B cell (primary cell): ENCODE data around the gene BACH2. TPM values are rescaled to one million over a fixed set of nuclear protein-coding genes. Genes with fewer than 3 reads are reported as not detected.

Experiments used
- ATAC-seq: fragments of 200-7000 bp; cut with Tn5 transposase; one replicate; pipeline ENCODE4 v1.10.0; 2021; ENCODE audit warnings: low read depth, mild to moderate bottlenecking, moderate number of reproducible peaks, moderate library complexity
- CTCF ChIA-PET: fragments of 350-600 bp; sonication (Branson Sonifier 250); formaldehyde crosslinking; loops from one replicate; lab custom pipeline; 2021; ENCODE audit warnings: antibody characterized with exemption, inconsistent platforms; lab: Charles Lee
- POLR2A ChIA-PET: fragments of 350-600 bp; sonication (Branson Sonifier 250); formaldehyde crosslinking; loops from one replicate; lab custom pipeline; 2021; ENCODE audit warnings: antibody characterized with exemption; lab: Charles Lee
- DNase-seq: peaks from one replicate; pipeline ENCODE4 v3.0.0; 2013
- H2AFZ ChIP-seq: 2 replicates; pipeline ENCODE4 v1.6.1; 2012; ENCODE audit warnings: mild to moderate bottlenecking, low read depth, low read length; ENCODE audit not compliant: insufficient read depth, poor library complexity, severe bottlenecking
- H3K27ac ChIP-seq, 2 donors: 1 replicate in 1 of 2; 2 replicates in 1 of 2; pipeline ENCODE4 v1.5.1; 2012 to 2013; ENCODE audit warnings: low read length in 2 of 2, mild to moderate bottlenecking in 2 of 2, moderate library complexity in 1 of 2
- H3K27me3 ChIP-seq, 4 experiments: fragments of 200-600 bp in 1 of 4; sonication (generic) in 1 of 4; replicated peaks in 1 of 4; 1 replicate in 2 of 4; 2 replicates in 2 of 4; pipeline versions ENCODE4 v1.6.1 to v1.7.0; 2013 to 2016; ENCODE audit warnings: low read length in 3 of 4, mild to moderate bottlenecking in 2 of 4, mixed read lengths in 1 of 4, moderate library complexity in 1 of 4; ENCODE audit not compliant: insufficient read depth in 4 of 4, control insufficient read depth in 3 of 4; ENCODE audit errors: control extremely low read depth in 1 of 4
- H3K36me3 ChIP-seq, 2 experiments: replicated peaks in 1 of 2; 1 replicate in 1 of 2; 2 replicates in 1 of 2; pipeline versions ENCODE4 v1.6.1 to v1.7.1; 2013; ENCODE audit warnings: low read length in 1 of 2; ENCODE audit not compliant: insufficient read depth in 2 of 2, control insufficient read depth in 1 of 2; ENCODE audit errors: control extremely low read depth in 1 of 2, extremely low read depth in 1 of 2
- H3K4me1 ChIP-seq, 2 donors: fragments of 200-600 bp in 1 of 2; sonication (generic) in 1 of 2; 1 replicate in 1 of 2; 2 replicates in 1 of 2; pipeline versions ENCODE4 v1.5.1 to v1.6.1; 2013 to 2017; ENCODE audit warnings: low read length in 2 of 2; ENCODE audit not compliant: control insufficient read depth in 2 of 2, insufficient read depth in 2 of 2
- H3K4me2 ChIP-seq: replicated peaks from 2 replicates; pipeline ENCODE3; 2012; ENCODE audit warnings: mild to moderate bottlenecking, low read depth, low read length; ENCODE audit not compliant: poor library complexity, severe bottlenecking
- H3K4me3 ChIP-seq, 5 experiments: fragments of 200-600 bp in 1 of 5; sonication (generic) in 1 of 5; 1 replicate in 3 of 5; 2 replicates in 2 of 5; pipeline versions ENCODE4 v1.5.1 to v1.7.0; 2011 to 2016; ENCODE audit warnings: low read length in 4 of 5, mild to moderate bottlenecking in 4 of 5, low read depth in 2 of 5, control low read depth in 1 of 5, moderate library complexity in 1 of 5; ENCODE audit not compliant: insufficient read depth in 1 of 5; ENCODE audit errors: control extremely low read depth in 1 of 5, extremely low read depth in 1 of 5
- H3K79me2 ChIP-seq: fragments of 200-600 bp; sonication (generic); one replicate; pipeline ENCODE4 v1.6.0; 2016; ENCODE audit warnings: low read length; ENCODE audit not compliant: control insufficient read depth, insufficient read depth
- H3K9ac ChIP-seq: fragments of 200-600 bp; sonication (generic); 2 replicates; pipeline ENCODE4 v1.6.1; 2017; ENCODE audit warnings: mild to moderate bottlenecking, low read length, moderate library complexity
- H3K9me3 ChIP-seq, 3 donors: one replicate each; pipeline versions ENCODE4 v1.6.1 to v1.7.1; 2013; ENCODE audit warnings: low read length in 2 of 3; ENCODE audit not compliant: control insufficient read depth in 2 of 3, insufficient read depth in 1 of 3; ENCODE audit errors: control extremely low read depth in 1 of 3
- H4K20me1 ChIP-seq: 2 replicates; pipeline ENCODE4 v1.6.0; 2012; ENCODE audit warnings: mild to moderate bottlenecking, low read length; ENCODE audit not compliant: insufficient read depth, control insufficient read depth, poor library complexity, severe bottlenecking
- H3K27ac Mint-ChIP-seq: one replicate; pipeline ENCODE4 v1.8.0; 2021; ENCODE audit warnings: mixed read lengths
- H3K27me3 Mint-ChIP-seq: one replicate; pipeline ENCODE4 v1.8.0; 2021; ENCODE audit warnings: mixed read lengths
- H3K4me1 Mint-ChIP-seq: one replicate; pipeline ENCODE4 v1.8.0; 2021; ENCODE audit warnings: mixed read lengths
- H3K4me3 Mint-ChIP-seq: one replicate; pipeline ENCODE4 v1.8.0; 2021; ENCODE audit warnings: mixed read lengths
- H3K9me3 Mint-ChIP-seq: one replicate; pipeline ENCODE4 v1.8.0; 2022; ENCODE audit warnings: mixed read lengths; ENCODE audit not compliant: insufficient read depth
- CTCF ChIP-seq: fragments of 200-600 bp; IDR thresholded peaks from one replicate; pipeline ENCODE4 v1.8.0; 2022; ENCODE audit warnings: antibody characterized with exemption, mild to moderate bottlenecking
- EZH2 ChIP-seq: IDR thresholded peaks from 2 replicates; pipeline ENCODE4 v1.6.1; 2012; ENCODE audit warnings: borderline replicate concordance, low read depth, mild to moderate bottlenecking, moderate library complexity, low read length; ENCODE audit not compliant: insufficient read depth, poor library complexity, severe bottlenecking
- WGBS: methylation state at CpG from one replicate; pipeline ENCODE4 v1.1.5; 2013; ENCODE audit warnings: missing lambda C conversion rate; ENCODE audit not compliant: insufficient coverage; 5-methylcytosine and 5-hydroxymethylcytosine counted together
- intact Hi-C: fragments of 100-400 bp; cut with micrococcal nuclease; formaldehyde crosslinking; loops from one replicate; pipeline ENCODE4 v1.10.0; 2022
- polyA plus RNA-seq: library from polyadenylated mRNA; depleted of rRNA; stranded (reverse); fragments of >200 nt; gene quantifications from 2 replicates; pipeline ENCODE4 v1.2.3, GENCODE V29; 2012
- total RNA-seq, 2 donors: library from RNA; stranded (reverse); fragments of 120-200 nt in 1 of 2; gene quantifications; 1 replicate in 1 of 2; 2 replicates in 1 of 2; pipeline versions ENCODE4 v1.2.3 to v1.2.4, GENCODE V29; 2013 to 2022

BACH2 gene
- total and polyA plus RNA-seq, 2 donors (not counting 1 experiment from before 2014, with no cell fraction given): 41.1 to 235 TPM

- H2AFZ ChIP-seq: no peak overlapping the region
- H3K4me2 ChIP-seq: peak overlapping the region; percentile 64
- peak overlapping the region in 3 of 5 experiments; percentile 16 to 37 (median 31) for H3K4me3 ChIP-seq
- Mint-ChIP-seq H3K9me3 (no peaks in the 10 kb centered on the region), H3K4me1 (peaks cover 75% of the 10 kb centered on the region), H3K27ac (peak overlapping the region; percentile 91), H3K4me3 (peak overlapping the region; percentile 79), H3K27me3 (no peaks in the 10 kb centered on the region)
- ATAC-seq: no peak
- H4K20me1 ChIP-seq: peaks cover 57% of the 10 kb centered on the region
- peaks cover 0 to 14% of the 10 kb centered on the region in 2 experiments for H3K36me3 ChIP-seq
- ChIA-PET POLR2A (interaction anchor here (0.5 to 1.3 kb wide), 3 partner anchors 40 to 238 kb away, joined by 4 to 6 read pairs (median 4); no protein-coding TSS in a partner anchor), CTCF (interaction anchor here (0.7 to 2.2 kb wide), 21 partner anchors 10 to 301 kb away, joined by 3 to 15 read pairs (median 4); no protein-coding TSS in a partner anchor)
- H3K79me2 ChIP-seq: peaks cover 94% of the 10 kb centered on the region
- WGBS: no CpG with 5 or more reads among the region's 4 CpGs
- peak overlapping the region; percentile 61 to 91 for H3K27ac ChIP-seq
- no peaks in the 10 kb centered on the region for H3K9me3 ChIP-seq
- DNase-seq: peak; percentile 43
- intact Hi-C loops: loop anchor here (2.0 to 5.0 kb wide), 4 partner anchors 38 to 71 kb away; no protein-coding TSS in a partner anchor
- H3K4me1 ChIP-seq: peaks cover 48 to 61% of the 10 kb centered on the region in 2 donors
- TF ChIP-seq EZH2 (no peak), CTCF (no peak)
- no peaks in the 10 kb centered on the region for H3K27me3 ChIP-seq
- peak overlapping the region; percentile 38 for H3K9ac ChIP-seq
These were observed 118.2 kb downstream of the BACH2 start for GRCh38 chr6:90178384-90178855.
